Testis (tissue), 2 donors: ENCODE measurements around the gene STK17B.

Source experiments
- POLR2A ChIP-seq: fragments of 450-650 bp; IDR thresholded peaks from one replicate; pipeline ENCODE4 v1.6.1; 2017; ENCODE audit warnings: antibody characterized with exemption, mild to moderate bottlenecking, moderate library complexity
- TF ChIP-seq, protein P1 (sequence below), 3 experiments: fragments of 450-650 bp in 2 of 3; fragments of 200-600 bp in 1 of 3; sonication (generic) in 1 of 3; IDR thresholded peaks; one replicate each; pipeline ENCODE4 v1.5.1; 2016 to 2019; ENCODE audit warnings: antibody characterized with exemption in 3 of 3, mild to moderate bottlenecking in 2 of 3, moderate library complexity in 1 of 3

DNA sequence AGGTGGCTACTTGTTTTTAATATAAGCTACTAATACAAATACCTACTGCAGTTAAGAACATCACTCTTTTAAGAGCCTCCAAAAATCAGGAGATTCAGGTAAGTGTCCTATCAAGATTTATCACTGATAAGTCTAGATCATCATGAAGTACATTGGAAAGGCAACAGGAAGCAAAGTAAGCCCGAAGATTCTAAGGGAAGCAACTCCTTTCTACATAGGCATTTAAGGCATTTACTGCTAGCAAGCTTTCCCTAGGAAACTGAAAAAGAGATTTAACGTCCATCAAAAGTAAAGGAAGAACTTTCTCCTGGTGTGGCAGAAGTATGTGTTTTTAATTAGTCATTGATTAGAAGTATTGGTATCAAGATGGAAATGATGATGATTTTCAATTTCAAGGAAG, 3.7 kb downstream of the STK17B start:
- no peak for TF ChIP-seq POLR2A
- TF ChIP-seq, protein P1, sequence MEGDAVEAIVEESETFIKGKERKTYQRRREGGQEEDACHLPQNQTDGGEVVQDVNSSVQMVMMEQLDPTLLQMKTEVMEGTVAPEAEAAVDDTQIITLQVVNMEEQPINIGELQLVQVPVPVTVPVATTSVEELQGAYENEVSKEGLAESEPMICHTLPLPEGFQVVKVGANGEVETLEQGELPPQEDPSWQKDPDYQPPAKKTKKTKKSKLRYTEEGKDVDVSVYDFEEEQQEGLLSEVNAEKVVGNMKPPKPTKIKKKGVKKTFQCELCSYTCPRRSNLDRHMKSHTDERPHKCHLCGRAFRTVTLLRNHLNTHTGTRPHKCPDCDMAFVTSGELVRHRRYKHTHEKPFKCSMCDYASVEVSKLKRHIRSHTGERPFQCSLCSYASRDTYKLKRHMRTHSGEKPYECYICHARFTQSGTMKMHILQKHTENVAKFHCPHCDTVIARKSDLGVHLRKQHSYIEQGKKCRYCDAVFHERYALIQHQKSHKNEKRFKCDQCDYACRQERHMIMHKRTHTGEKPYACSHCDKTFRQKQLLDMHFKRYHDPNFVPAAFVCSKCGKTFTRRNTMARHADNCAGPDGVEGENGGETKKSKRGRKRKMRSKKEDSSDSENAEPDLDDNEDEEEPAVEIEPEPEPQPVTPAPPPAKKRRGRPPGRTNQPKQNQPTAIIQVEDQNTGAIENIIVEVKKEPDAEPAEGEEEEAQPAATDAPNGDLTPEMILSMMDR (IDR thresholded peaks at IDR 0.05), result no peak
